MCF 10A (cell line): ENCODE results near the gene NCEH1. TPM values are rescaled to one million over a fixed set of nuclear protein-coding genes. Genes with fewer than 3 reads are reported as not detected.

ENCODE experiments used
- BruUV-seq: library from RNA; stranded (reverse); fragments of 400-500 nt; replicated peaks from 2 replicates; lab custom pipeline; 2021; lab: Mats Ljungman, UMichigan
- CTCF ChIA-PET: fragments of 300-600 bp; sonication (Branson Sonifier 250); formaldehyde crosslinking; extraction: SDS; loops from one replicate; lab custom pipeline; 2021; ENCODE audit warnings: antibody characterized with exemption, inconsistent platforms; lab: Yijun Ruan, JAX
- POLR2A ChIA-PET: fragments of 300-600, 350-650 bp; sonication (Branson Sonifier 250); formaldehyde crosslinking; extraction: SDS; loops from one replicate; lab custom pipeline; 2020; ENCODE audit warnings: antibody characterized with exemption, inconsistent platforms; lab: Yijun Ruan, JAX
- DNase-seq: peaks from one replicate; pipeline ENCODE4 v3.0.0-alpha.2; 2018; ENCODE audit not compliant: unreplicated experiment
- H3K27ac Mint-ChIP-seq: one replicate; pipeline ENCODE4 v1.8.0; 2022; ENCODE audit warnings: mild to moderate bottlenecking, low read depth, mixed read lengths; ENCODE audit not compliant: unreplicated experiment
- H3K27me3 Mint-ChIP-seq: one replicate; pipeline ENCODE4 v1.8.0; 2022; ENCODE audit warnings: mixed read lengths; ENCODE audit not compliant: insufficient read depth, unreplicated experiment
- H3K36me3 Mint-ChIP-seq: one replicate; pipeline ENCODE4 v1.8.0; 2022; ENCODE audit warnings: mild to moderate bottlenecking, moderate library complexity, mixed read lengths; ENCODE audit not compliant: insufficient read depth, unreplicated experiment
- H3K4me1 Mint-ChIP-seq: one replicate; pipeline ENCODE4 v1.8.0; 2022; ENCODE audit warnings: mixed read lengths; ENCODE audit not compliant: insufficient read depth, unreplicated experiment
- H3K4me3 Mint-ChIP-seq: one replicate; pipeline ENCODE4 v1.8.0; 2022; ENCODE audit warnings: mild to moderate bottlenecking, moderate library complexity, mixed read lengths; ENCODE audit not compliant: unreplicated experiment
- H3K9me3 Mint-ChIP-seq: one replicate; pipeline ENCODE4 v1.8.0; 2022; ENCODE audit warnings: mixed read lengths; ENCODE audit not compliant: unreplicated experiment
- CTCF ChIP-seq: fragments of 200-600 bp; IDR thresholded peaks from one replicate; pipeline ENCODE4 v1.8.0; 2022; ENCODE audit warnings: antibody characterized with exemption, mild to moderate bottlenecking; ENCODE audit not compliant: unreplicated experiment
- intact Hi-C: fragments of 100-400 bp; cut with micrococcal nuclease; formaldehyde crosslinking; loops from 2 replicates; pipeline ENCODE4 v1.14.1; 2022
- total RNA-seq: library from RNA; stranded (reverse); gene quantifications from 2 replicates; pipeline ENCODE4 v1.2.3, GENCODE V29; 2022

NCEH1 gene
- total RNA-seq, 1 experiment from 2014 or later, result 28.8 TPM

DNA sequence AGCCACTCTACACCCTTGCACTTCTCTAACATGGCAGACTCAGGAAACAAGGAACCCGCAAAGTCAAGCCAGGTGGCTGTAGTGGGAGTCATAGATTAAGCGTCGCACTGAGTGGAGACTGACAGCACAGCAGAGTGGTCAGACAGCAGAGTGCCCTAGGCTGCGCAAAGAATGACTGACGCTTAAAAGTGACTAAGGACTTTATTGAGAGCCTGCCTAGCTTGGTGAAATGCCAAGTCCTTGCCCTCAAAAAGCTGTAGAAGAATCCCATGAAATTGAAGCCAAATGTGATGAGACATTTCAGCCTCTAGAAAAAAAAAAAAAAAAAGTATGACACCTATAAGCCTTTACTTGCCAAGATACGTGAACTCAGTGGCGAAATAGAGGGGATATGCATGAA lies 30.2 kb downstream of the NCEH1 start:
- Mint-ChIP-seq H3K9me3 (peaks cover 6% of the 10 kb centered on the region), H3K4me3 (peak overlapping the region; percentile 53), H3K27me3 (no peaks in the 10 kb centered on the region), H3K4me1 (peaks cover 35% of the 10 kb centered on the region), H3K27ac (peak overlapping the region; percentile 78), H3K36me3 (peaks cover 8% of the 10 kb centered on the region)
- BruUV-seq, result no TSS peak
- TF ChIP-seq CTCF, result no peak
- peak; percentile 97 for DNase-seq
- POLR2A ChIA-PET, result interaction anchor here (0.8 to 1.9 kb wide), 5 partner anchors 30 to 235 kb away, joined by 3 to 14 read pairs (median 6); partner anchors contain the start of genes ECT2 and NCEH1
- intact Hi-C loops, result loop anchor here (1.0 kb wide), 1 partner anchor 31 kb away; the partner anchor contains the start of gene NCEH1
- CTCF ChIA-PET, result interaction anchor here (0.7 to 2.5 kb wide), 3 partner anchors 8 to 561 kb away, joined by 3 to 12 read pairs (median 3); partner anchors contain the start of gene NCEH1

GRCh38 chr3:172679599-172679998 lies 31.3 kb downstream of the NCEH1 start:
- no peak overlapping the region for H3K27ac Mint-ChIP-seq
- no peak for TF ChIP-seq CTCF
- H3K36me3 Mint-ChIP-seq, result peaks cover 8% of the 10 kb centered on the region
- no peak for DNase-seq
- no TSS peak for BruUV-seq
- ChIA-PET CTCF (interaction anchor here (0.6 to 4.0 kb wide), 5 partner anchors 27 to 352 kb away, joined by 3 to 45 read pairs (median 4); partner anchors contain the start of gene NCEH1), POLR2A (interaction anchor here (4.1 kb wide), 1 partner anchor 31 kb away, joined by 42 read pairs; the partner anchor contains the start of gene NCEH1)
- H3K4me3 Mint-ChIP-seq, result no peak overlapping the region
- H3K9me3 Mint-ChIP-seq, result peaks cover 6% of the 10 kb centered on the region
- intact Hi-C loops, result no loop called here
- no peaks in the 10 kb centered on the region for H3K27me3 Mint-ChIP-seq
- H3K4me1 Mint-ChIP-seq, result peaks cover 28% of the 10 kb centered on the region

- no peaks in the 10 kb centered on the region for H3K27me3 Mint-ChIP-seq
- peak; percentile 35 for DNase-seq
- peaks cover 6% of the 10 kb centered on the region for H3K9me3 Mint-ChIP-seq
- no TSS peak for BruUV-seq
- no peak for TF ChIP-seq CTCF
- POLR2A ChIA-PET, result interaction anchor here (0.9 to 4.1 kb wide), 8 partner anchors 8 to 74 kb away, joined by 3 to 42 read pairs (median 6); partner anchors contain the start of genes ECT2 and NCEH1
- peaks cover 8% of the 10 kb centered on the region for H3K36me3 Mint-ChIP-seq
- intact Hi-C loops, result no loop called here
- CTCF ChIA-PET, result interaction anchor here (0.6 to 4.0 kb wide), 9 partner anchors 9 to 72 kb away, joined by 3 to 45 read pairs (median 3); partner anchors contain the start of genes ECT2 and NCEH1
- H3K27ac Mint-ChIP-seq, result peak overlapping the region; percentile 46
- peaks cover 33% of the 10 kb centered on the region for H3K4me1 Mint-ChIP-seq
- no peak overlapping the region for H3K4me3 Mint-ChIP-seq
Measured at GRCh38 chr3:172678068-172678467, 32.8 kb downstream of the NCEH1 start.

- Mint-ChIP-seq H3K9me3 (peaks cover 6% of the 10 kb centered on the region), H3K4me1 (peaks cover 33% of the 10 kb centered on the region), H3K36me3 (peaks cover 8% of the 10 kb centered on the region), H3K4me3 (no peak overlapping the region), H3K27ac (peak overlapping the region; percentile 88), H3K27me3 (no peaks in the 10 kb centered on the region)
- CTCF ChIA-PET, result interaction anchor here (0.6 to 4.0 kb wide), 18 partner anchors 8 to 1949 kb away, joined by 3 to 45 read pairs (median 4); partner anchors contain the start of genes ECT2 and NCEH1
- DNase-seq, result no peak
- POLR2A ChIA-PET, result interaction anchor here (0.6 to 4.1 kb wide), 7 partner anchors 9 to 547 kb away, joined by 3 to 42 read pairs (median 4); partner anchors contain the start of genes ECT2 and NCEH1
- no peak for TF ChIP-seq CTCF
- intact Hi-C loops, result no loop called here
- BruUV-seq, result no TSS peak
Measured at GRCh38 chr3:172676196-172676922, 34.5 kb downstream of the NCEH1 start.
